ENCODE results near the gene MTA1.

MTA1 gene

DNA sequence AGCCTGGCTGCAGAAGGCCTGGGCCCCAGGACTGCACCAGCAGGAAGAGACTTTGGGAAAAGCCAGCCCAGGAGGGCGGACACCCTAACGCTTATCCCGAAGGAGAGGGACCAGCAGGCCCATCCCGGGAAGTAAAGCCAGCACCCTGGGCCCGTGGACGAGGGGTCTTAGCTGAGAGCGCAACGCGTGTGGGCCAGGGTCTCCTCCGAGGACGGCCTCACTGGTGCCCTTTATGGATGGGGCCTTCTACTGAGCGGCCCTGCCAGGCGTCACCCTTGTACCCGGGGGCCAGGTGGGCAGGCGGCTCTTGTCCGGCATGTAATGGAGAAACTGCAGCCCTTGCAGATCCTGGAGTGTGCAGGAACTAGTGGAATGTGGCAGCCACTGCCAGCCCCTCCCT lies 85.5 kb downstream of the MTA1 start:
- TF ChIP-seq POLR2AphosphoS5 (IDR thresholded peaks at IDR 0.05; ENCODE audit: low read depth) (no peak), REST (IDR thresholded peaks at IDR 0.05; ENCODE audit: insufficient replicate concordance, low read depth) (no peak), CTCF (IDR thresholded peaks at IDR 0.05; ENCODE audit: insufficient read depth, low read length) (no peak), SPI1 (IDR thresholded peaks at IDR 0.05; ENCODE audit: borderline replicate concordance, low read depth) (no peak), GABPA (IDR thresholded peaks at IDR 0.05; ENCODE audit: low read depth) (no peak)
- no peak for DNase-seq (ENCODE audit: low read depth in 1 of 2, low spot score in 1 of 2)
- H3K4me3 ChIP-seq (replicated peaks; ENCODE audit: insufficient read depth, low read length) = no peak overlapping the region
- H3K27me3 ChIP-seq (ENCODE audit: insufficient read depth, poor library complexity, severe bottlenecking) = peaks cover 2% of the 10 kb centered on the region
- H3K27ac ChIP-seq (replicated peaks) = no peak overlapping the region

DNA sequence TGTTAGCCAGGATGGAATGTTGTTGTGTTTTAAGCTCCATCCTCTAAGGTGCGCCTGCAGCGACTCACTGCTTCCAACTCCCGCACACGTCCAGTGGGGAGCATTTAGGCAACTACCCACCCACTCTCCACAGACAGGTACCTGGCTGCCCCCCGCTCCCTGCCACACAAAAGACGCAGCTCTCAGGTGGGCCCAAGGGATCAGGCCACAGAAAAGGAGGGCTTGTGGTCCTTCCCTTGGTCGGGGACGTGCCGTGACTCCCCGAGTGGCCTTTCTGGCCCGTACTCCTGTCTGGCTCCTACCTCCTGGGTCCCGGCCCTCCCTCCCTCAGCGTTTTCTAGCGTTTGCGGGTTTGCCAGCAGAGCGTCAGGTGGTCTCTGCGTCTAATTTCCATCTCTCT lies 87.6 kb downstream of the MTA1 start:
- peaks cover 2% of the 10 kb centered on the region for H3K27me3 ChIP-seq (ENCODE audit: insufficient read depth, poor library complexity, severe bottlenecking)
- H3K27ac ChIP-seq (replicated peaks) = no peak overlapping the region
- H3K4me3 ChIP-seq (replicated peaks; ENCODE audit: insufficient read depth, low read length) = no peak overlapping the region
- DNase-seq (ENCODE audit: low read depth in 1 of 2, low spot score in 1 of 2) = no peak
- no peak for TF ChIP-seq POLR2AphosphoS5 (IDR thresholded peaks at IDR 0.05; ENCODE audit: low read depth)
- TF ChIP-seq REST (IDR thresholded peaks at IDR 0.05; ENCODE audit: insufficient replicate concordance, low read depth) = no peak
- no peak for TF ChIP-seq CTCF (IDR thresholded peaks at IDR 0.05; ENCODE audit: insufficient read depth, low read length)
- TF ChIP-seq SPI1 (IDR thresholded peaks at IDR 0.05; ENCODE audit: borderline replicate concordance, low read depth) = no peak
- no peak for TF ChIP-seq GABPA (IDR thresholded peaks at IDR 0.05; ENCODE audit: low read depth)

GRCh38 chr14:105508069-105508468 lies 88.4 kb downstream of the MTA1 start:
- no peak overlapping the region for H3K27ac ChIP-seq (replicated peaks)
- peaks cover 2% of the 10 kb centered on the region for H3K27me3 ChIP-seq (ENCODE audit: insufficient read depth, poor library complexity, severe bottlenecking)
- no peak for TF ChIP-seq CTCF (IDR thresholded peaks at IDR 0.05; ENCODE audit: insufficient read depth, low read length)
- no peak for TF ChIP-seq REST (IDR thresholded peaks at IDR 0.05; ENCODE audit: insufficient replicate concordance, low read depth)
- TF ChIP-seq SPI1 (IDR thresholded peaks at IDR 0.05; ENCODE audit: borderline replicate concordance, low read depth) = no peak
- no peak for TF ChIP-seq POLR2AphosphoS5 (IDR thresholded peaks at IDR 0.05; ENCODE audit: low read depth)
- TF ChIP-seq GABPA (IDR thresholded peaks at IDR 0.05; ENCODE audit: low read depth) = no peak
- no peak for DNase-seq (ENCODE audit: low read depth in 1 of 2, low spot score in 1 of 2)
- H3K4me3 ChIP-seq (replicated peaks; ENCODE audit: insufficient read depth, low read length) = no peak overlapping the region

All from HL-60 (cell line).